Mesenteric fat pad (tissue), 1 donor: ENCODE data around the gene RHEBL1. TPM values are rescaled to one million over a fixed set of nuclear protein-coding genes. Genes with fewer than 3 reads are reported as not detected.
"Not testable (repeated sequence)": the region's sequence is repeated elsewhere in the genome, so short reads cannot be mapped to it uniquely, and the experiment has no call there.

Source experiments
- DNase-seq: peaks from one replicate; pipeline ENCODE4 v3.0.0-alpha.2; 2020; ENCODE audit warnings: low spot score
- total RNA-seq: library from RNA; stranded (reverse); fragmentation: NEBNext Ultra II Directional; extraction: Animal tissue kit (Norgen Biotek cat#: 25700); gene quantifications from one replicate; pipeline ENCODE4 v1.2.1, GENCODE V29; 2021
- donor health status: DM: yes; HTN: yes; CAD: no.

RHEBL1 gene
- total RNA-seq, 1 donor from 2014 or later: 0.42 TPM

DNA sequence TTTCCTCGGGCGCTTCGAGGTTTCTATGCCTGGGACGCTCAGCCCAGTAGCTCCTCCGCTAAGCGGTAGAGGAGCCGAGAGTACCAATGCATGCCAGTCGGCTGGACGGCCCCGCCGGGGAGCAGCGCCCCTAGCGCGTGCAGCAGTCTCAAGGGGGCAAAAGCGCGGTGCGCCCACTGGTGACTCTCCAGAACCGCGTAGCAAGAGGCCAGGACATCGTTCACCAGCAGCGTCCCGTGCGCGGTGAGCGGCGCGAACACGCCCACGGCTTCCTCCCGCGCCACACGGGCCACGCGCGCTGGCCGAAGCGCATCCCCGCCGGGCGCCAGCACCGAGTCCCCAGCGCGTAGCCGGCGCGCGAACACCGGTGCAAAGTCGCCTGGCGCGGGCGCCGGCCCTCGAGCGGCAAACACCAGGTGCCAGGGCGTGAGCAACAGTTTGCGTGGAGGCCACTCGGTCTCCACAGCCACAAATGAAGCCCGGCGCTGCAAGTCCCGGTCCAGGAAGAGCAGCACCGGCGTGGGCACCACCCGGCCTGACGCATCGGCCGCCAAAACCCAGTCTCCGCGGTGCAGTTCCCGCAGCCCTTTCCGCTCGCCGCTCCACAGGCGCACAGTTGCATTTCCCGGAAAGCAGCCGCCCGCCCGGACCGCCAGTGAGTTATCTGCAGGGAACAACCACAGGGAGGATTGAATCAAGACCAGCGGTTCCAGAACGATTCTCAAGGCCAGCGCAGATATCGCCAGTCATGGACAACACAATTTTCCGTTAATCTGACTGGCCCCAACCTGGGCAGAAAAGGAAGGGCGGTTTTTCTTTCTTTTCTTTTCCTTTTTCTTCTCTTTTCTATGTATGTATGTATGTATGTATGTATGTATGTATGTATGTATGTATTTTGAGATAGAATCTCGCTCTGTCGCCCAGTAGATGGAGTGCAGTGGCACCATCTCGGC is 20.3 kb upstream of the RHEBL1 start:
- peak; percentile 93 for DNase-seq

DNA sequence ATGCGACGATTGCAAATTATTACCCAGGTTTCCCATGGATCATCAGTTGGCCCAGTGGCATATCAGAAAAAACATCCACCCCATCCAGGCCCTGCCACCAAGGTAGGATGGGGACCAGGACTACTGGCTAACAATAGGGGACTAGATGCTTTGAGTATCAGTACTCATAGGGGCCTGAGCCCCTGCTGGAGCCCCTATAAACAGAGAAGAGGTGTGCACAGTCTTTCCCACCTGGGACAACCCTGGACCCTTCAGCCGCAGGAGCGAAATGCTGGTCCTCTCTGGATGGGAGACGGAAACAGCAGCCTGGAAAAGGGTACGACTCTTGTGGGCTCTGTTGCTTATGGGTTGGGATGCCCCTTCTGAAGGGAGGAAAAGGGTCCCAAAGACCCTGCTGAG is 19.2 kb upstream of the RHEBL1 start:
- DNase-seq: no peak

DNA sequence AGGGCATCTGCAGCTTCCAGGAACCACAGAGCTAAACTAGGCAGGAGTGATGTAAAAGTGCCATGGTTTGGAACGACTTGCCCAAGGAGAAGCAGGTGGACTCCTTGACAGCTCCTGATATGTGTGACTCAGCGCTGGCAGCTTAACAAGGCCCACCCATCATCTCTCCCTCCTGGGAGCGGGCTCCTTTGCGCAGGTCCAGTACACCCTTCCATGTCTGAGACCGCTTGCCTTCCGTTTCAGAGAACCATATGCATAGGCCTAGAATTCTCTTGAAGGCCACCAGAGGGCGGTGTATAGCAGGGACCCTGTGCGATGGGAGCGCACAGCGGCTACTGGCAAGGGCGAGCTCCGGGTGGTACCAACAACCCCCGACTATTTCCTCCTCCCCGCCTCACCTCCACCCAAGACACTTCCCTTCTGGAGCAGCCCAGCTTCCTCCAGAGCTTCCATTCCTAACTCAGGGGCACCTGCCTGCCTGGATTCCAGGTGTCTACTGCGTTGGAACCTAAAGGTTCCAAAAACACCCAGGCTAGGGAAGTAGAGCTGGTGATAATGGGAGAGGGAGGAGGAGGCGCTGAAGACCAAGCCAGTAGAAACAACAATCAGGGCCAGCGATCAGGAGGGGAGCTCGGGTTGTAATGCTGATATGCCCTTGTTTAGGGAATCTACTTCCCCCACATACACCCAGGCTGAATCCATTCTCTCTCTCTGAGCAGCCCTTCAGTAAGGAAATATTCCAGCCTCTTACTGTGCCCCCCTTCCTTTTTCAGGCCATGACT is 18.6 kb upstream of the RHEBL1 start:
- DNase-seq: no peak

DNA sequence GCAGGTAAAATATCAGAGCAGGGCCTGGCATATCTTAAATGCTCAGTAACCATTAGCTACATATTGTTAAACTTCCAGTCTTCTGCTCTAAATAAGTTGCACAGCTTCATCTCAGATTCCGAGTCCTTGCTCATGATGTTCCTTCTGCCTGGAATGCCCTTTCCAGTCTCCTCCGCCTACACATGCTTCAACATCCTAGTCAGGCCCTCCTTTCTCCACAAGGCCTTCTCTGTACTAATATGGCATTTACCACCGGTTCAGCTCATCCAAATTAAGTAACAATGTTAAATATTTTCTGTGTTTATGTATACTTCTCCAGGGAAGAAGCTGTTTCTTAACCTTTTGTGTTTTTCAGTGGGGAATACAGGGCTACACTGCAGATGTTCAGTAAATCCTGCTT is 16.3 kb upstream of the RHEBL1 start:
- DNase-seq: no peak

DNA sequence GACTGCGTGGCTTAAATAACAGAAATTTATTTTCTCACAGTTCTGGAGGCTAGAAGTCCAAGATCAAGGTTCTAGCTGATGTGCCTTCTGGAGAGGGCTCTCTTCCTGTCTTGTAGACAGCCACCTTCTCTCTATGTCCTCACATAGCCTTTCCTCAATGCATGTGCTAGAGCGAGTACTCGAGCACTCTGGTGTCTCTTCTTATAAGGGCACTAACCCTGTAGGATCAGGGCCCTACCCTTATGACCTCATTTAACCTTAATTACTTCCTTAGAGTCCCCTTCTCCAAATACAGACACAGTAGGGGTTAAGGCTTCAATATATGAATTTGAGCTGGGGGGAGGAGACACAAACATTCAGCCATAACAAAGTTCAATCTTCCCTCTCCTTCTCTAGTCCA is 14.7 kb upstream of the RHEBL1 start:
- no peak for DNase-seq

DNA sequence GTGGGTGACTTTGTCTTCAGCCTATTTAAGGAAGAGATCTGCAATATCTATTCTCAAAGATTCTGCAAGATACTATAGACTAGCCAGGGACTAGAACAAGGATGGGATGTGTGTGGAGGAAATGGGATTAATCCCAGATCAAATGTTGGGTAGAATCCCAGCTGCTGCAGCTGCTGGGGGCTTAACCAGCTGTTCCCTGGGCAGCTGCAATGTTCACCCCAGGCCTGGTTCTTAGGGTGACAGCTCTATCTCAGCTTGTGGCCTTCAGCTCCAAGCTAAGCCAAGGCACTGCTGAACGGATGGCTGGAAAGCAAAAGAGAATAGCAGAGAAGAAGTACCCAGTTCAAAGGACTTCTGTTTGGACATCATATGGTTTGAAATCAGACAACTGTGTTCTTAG is 10.0 kb upstream of the RHEBL1 start:
- no peak for DNase-seq

DNA sequence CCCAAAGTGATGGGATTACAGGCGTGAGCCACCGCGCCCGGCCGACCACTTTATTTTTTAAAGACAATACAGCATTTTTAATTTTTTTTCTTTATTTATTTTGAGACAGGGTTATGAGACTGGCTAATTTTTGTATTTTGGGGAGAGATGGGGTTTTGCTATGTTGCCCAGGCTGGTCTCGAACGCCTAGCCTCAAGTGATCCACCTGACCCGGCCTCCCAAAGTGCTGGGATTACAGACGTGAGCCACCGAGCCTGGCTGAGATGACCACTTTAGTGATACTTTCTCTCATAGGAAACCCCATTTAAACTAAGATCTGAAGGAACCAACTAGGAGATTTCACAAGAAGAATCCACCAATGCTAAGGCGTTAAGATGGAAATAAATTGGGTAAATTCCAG is 1.2 kb upstream of the RHEBL1 start:
- DNase-seq: no peak

DNA sequence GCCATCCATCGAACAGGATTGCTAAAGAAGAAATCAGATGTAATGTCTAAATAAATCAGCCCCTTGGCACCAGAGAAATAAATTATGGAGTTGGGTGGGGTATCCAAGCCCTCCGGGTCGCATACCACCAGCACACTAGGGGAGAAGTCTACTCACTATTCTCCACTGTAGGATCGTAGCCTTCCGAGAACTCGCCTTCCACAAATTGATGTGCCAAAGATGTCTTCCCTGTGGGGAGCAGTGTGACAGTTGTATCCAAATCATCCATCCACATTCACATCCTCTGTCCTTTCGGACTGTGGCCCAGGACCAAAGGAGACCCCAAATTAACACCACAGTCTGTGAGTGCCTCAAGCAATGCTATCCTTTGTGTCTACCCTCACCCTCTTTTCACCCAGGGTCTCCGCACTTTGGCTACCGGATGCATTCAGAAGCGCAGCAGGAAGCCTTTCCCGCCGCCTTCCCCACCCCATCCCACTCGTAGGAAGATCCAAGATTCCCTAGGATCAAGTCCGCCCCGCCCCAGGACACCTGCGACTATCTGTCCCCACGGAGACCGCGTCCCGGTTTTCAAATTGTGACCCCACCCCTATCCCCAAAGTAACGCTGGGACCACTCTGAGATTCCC is 786 bp downstream of the RHEBL1 start:
- DNase-seq: no peak

DNA sequence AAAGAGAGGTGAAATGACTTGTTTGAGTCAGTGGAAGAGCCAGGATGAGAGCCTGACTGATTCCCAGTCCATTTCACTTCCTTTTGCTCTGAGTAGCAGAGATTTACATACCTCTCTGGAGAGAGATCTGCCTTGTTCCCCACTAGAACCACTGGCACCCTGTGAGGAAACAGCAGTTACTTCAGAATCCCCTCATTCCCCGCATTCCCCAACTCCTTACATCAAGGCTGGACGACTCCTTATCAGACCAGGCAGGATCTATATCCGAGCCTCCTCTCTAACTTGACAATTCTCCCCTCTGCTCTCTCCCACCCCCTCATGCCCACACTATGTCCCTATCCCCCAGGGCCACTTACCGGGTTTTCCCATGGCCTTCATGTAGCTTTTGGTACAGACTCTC is 3.7 kb downstream of the RHEBL1 start:
- DNase-seq: no peak

DNA sequence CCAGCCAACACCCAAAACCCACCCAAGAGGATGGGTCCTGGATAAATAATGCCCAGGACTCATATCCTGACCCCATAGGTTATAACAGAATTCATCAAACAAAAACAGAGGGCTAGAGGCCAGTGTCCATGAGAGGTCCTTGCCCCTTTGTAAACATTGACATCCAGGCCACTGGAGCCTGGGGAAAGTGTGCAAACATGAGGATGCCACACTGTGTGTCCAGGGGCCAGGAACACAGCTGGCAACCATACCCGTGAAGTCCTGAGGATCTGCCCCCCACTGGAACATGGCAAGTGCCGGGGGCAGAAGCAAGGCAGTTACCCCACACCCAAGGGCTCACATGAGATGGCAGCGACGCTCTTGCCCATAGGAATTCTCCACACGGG is 5.0 kb downstream of the RHEBL1 start:
- no peak for DNase-seq

DNA sequence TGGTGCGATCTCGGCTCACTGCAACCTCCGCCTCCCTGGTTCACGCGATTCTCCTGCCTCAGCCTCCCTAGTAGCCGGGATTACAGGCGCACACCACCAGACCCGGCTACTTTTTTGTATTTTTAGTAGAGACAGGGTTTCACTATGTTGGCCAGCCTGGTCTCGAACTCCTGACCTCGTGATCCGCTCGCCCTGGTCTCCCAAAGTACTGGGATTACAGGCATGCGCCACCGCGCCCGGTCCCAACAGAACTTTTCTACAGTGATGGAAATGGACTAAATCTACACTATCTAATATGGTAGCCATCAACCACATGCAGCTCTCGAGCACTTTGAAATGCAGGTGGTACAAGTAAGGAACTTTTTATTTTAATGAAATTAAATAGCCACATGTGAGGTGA is 7.9 kb downstream of the RHEBL1 start:
- DNase-seq: not testable (repeated sequence)

DNA sequence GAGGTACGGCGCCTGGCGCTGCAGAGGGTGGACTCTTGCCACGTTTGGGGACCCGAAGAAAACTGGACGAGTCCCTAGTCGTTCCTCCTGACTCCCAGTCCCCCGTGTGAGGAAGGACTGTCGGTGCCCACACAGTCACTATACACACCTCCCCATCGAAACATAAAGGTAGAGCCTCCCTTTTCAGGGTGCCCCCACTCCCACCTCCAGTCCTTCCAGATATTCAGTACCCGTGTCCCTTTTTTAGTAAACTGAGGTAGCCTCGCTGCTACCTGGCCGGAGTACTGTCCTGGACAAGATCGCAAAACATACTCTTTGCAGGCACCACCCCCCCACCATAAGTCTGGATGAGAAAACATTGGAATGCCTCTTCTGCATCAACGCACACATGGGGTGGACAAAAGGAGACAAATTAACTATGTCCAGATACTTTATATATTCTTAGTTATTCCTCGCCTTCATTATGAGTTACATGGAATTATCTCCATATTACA is 8.6 kb downstream of the RHEBL1 start:
- no peak for DNase-seq

DNA sequence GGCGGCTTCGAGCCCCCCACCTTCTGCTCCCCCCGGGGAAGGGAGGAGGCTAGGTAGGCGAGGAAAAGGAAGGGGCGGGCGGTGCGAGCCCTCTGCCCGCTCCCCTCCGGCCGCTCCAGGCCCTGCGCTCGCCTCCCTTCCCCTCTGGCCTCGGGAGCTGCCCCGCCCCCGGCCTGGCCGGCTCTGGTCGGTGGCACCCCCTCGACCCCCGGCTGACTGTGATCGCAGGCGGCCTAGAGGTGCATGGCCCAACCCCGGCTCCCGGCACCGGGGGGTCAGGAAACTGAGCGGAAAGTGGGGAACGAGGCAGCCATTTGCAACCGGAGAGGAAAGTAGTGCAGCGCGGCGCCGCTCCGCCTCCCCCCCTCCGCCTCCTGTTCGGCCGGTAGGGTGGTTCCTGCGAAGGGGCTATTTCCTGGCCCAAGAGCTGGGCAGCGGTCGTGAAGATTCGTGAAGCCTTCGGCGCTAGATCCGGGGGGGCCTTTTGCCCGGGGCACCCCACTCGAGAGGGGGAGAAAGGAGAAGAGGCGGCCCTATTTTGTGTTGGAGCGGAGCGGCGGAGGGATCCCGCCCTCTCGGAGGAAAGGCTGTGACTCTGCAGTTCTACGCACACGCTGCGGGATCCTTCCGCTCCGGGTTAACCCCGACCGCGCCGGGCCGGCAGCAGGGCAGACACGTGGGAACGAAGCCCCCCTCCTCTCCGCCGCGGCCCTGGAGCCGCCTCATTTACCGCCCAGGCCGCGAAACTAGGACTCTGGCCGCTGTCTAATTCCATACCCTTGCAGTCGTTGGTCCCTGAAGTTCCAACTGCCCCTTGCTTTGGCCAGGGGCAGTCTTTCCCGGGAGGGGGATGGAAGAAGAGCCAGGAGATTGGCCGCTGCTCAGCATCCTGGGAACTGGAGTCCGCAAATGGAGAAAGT is 9.3 kb downstream of the RHEBL1 start, which contains the start of gene KMT2D:
KMT2D (minus strand) TSS at position 558 of the 920 bp plus-strand sequence. CDS start 5,470 bp downstream, outside the sequence.
- peak; percentile 97 for DNase-seq

DNA sequence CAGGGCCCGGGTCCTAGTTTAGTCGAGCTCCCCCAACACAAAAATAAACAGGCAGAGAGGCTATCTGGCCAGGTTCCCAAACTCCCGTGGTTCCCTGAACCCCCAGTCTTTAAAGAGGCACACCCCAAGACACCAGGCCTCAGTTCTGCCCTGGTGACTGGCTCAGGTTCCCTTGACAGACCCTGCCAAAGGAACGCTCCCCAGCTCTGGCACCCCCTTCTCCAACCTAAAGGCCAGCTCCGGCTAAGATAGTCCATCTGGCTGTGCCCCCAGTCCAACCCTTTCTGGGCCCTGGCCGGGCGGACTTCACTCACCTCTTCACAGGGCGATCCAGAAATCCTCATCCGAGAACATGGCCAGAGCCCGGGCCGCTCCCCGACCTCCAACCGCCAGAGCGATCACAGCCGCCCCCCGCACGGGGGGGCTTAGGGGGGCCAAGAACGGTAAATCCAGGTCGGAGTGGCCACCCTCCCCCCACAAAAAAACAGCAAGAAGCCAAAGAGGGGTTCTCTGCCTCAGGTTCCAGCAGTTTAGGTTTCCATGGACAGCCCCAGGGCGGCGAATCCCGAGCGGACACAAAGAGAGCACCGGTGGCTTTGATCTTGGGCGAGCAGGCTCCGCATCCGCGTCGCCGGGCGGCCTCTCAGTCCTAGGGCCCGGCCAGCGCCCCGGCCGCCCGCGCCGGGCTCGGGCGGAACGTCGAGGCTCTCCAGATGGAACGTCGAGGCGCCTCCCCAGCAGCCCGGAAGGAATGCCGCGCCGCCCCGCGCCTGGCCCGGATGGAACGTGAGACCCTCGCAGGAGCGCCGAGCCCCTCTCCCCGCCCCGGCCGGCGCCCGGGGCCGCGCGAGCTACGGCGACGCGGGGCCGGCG is 10.2 kb downstream of the RHEBL1 start:
- DNase-seq: no peak

DNA sequence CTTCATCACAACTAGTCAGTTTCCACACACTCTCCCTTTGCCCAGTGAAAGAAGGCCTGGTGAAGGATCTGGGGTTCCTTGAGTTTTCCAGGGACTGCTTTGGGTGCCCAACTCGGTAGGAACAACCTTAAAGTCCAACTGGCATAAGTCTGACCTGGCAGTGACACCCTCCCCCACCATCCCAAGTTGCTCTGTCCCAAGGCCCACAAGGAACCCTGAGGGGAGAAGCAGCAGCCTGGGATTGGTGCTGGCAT is 10.8 kb downstream of the RHEBL1 start:
- no peak for DNase-seq

DNA sequence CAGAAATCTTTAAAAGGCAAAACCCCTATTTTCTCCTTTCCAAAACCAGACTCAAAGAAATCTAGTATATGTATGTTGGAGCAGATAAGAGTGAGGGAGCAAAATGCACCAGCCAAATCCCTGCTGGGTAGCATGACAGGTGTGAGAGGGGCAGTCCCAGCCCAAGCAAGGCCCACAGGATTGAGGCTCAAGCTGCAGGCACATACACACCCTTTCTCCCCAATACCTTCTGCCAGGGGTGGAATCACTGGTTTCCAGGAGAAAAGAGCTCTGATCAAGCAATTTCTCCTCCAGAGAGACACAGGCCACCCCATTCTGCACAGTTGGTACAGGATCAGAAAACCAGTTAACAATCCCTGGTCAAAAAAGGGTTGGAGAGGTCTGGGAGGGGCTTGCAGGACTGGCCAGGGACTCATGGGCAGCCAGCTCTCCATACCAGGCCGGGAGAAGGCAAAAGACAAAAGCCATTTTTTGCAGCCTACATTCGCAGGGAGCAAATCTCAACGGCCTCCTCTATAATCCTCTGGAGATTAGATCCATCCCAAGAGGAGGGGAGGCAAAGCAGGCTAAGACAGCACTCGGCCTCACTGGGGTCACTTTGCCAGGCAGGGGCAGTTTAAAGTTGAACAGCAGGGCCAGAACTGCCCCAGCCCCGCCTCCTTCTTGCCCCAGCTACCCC is 11.3 kb downstream of the RHEBL1 start:
- DNase-seq: no peak

DNA sequence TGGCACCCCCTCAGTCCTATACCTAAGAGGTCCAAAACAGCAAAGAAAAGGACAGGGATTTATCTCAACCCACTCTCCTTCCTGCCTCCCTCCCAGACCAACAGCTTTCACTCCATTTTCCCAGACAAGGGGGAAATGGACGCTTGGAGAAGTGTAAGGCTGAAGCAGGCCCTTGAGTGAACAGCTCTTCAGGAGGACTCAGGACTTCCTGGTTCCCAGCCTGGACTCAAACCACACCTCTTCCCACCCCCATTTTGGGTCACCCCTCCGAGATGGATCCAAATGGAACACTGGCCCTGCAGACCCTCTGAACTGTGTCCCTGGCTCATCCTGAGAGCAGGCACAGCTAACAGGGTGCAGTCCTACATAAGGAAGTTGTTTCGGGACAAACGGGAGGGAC is 11.9 kb downstream of the RHEBL1 start:
- DNase-seq: no peak

DNA sequence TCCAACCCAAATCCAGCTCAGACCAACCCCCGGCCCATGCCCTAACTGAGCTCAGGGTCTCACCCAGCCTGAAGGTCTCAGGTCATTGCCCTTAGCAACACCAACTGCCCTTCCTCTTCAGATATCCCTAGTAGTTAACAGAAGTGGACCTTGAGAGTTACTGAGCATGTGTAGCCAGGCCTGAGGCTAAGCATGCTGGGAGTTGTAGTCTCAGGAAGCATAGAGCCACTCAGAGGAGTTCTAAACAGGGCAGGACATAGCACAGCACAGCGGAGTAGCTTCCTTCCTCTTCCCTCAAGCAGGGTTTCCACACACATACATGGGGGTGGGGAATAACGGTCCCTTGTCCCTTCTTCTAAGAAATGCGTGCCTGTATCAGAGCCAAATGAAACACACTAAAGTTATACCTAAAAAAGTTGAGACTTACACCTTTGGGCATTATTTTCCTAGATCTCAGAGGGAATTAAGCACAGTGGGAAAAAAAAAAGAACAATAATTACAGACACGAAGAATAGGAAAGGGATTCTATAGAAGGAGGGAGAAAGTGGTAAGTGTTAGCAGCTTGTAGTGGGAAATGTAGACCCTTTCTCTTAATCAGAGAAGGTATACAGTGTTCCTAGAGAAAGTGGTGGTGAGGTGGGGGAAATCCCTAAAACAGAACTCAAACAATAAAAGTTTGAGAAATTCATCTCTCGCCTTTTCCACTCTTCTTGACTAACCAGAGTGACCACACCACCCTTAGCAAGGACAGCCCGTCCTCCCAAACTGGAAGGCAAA is 13.6 kb downstream of the RHEBL1 start:
- DNase-seq: no peak
